AG04450 (cell line): ENCODE measurements around the gene CFAP210. TPM values are rescaled to one million over a fixed set of nuclear protein-coding genes. Genes with fewer than 3 reads are reported as not detected.

ENCODE experiments used
- CTCF ChIA-PET: fragments of 300-600, 350-600 bp; formaldehyde crosslinking; extraction: SDS; loops from one replicate; lab custom pipeline; 2022; ENCODE audit warnings: antibody characterized with exemption, inconsistent platforms; lab: Charles Lee
- POLR2A ChIA-PET: fragments of 350-600 bp; formaldehyde crosslinking; extraction: SDS; loops from one replicate; lab custom pipeline; 2021; ENCODE audit warnings: antibody characterized with exemption, inconsistent platforms; lab: Yijun Ruan, JAX
- DNase-seq: peaks from one replicate; pipeline ENCODE4 v3.0.0-alpha.2; 2011; ENCODE audit warnings: low read depth, low spot score
- H3K27ac ChIP-seq: one replicate; pipeline ENCODE4 v1.5.1; 2012; ENCODE audit warnings: low read depth, low read length, control low read depth
- H3K27me3 ChIP-seq: one replicate; pipeline ENCODE4 v1.6.0; 2012; ENCODE audit warnings: low read length; ENCODE audit not compliant: control insufficient read depth, insufficient read depth
- H3K4me3 ChIP-seq: 2 replicates; pipeline ENCODE4 v1.5.1; 2011; ENCODE audit warnings: mild to moderate bottlenecking, low read depth, low read length, control low read depth
- H3K9me3 ChIP-seq: 2 replicates; pipeline ENCODE4 v1.5.1; 2012; ENCODE audit warnings: low read length; ENCODE audit not compliant: control insufficient read depth, insufficient read depth
- polyA plus RNA-seq: library from polyadenylated mRNA; depleted of rRNA; stranded (reverse); fragments of >200 nt; gene quantifications from 2 replicates; pipeline ENCODE4 v1.2.3, GENCODE V29; 2011
- TF ChIP-seq, protein P1 (sequence below): IDR thresholded peaks from 2 replicates; pipeline ENCODE4 v1.5.1; 2011; ENCODE audit warnings: low read depth, low read length, control low read depth, inconsistent platforms

The CFAP210 gene
- polyA plus RNA-seq, 1 experiment: not detected

- Histone ChIP-seq H3K27ac (no peak overlapping the region), H3K27me3 (no peaks in the 10 kb centered on the region), H3K4me3 (no peak overlapping the region), H3K9me3 (no peaks in the 10 kb centered on the region)
- POLR2A ChIA-PET: no interaction called here
- CTCF ChIA-PET: no interaction called here
- TF ChIP-seq, protein P1, sequence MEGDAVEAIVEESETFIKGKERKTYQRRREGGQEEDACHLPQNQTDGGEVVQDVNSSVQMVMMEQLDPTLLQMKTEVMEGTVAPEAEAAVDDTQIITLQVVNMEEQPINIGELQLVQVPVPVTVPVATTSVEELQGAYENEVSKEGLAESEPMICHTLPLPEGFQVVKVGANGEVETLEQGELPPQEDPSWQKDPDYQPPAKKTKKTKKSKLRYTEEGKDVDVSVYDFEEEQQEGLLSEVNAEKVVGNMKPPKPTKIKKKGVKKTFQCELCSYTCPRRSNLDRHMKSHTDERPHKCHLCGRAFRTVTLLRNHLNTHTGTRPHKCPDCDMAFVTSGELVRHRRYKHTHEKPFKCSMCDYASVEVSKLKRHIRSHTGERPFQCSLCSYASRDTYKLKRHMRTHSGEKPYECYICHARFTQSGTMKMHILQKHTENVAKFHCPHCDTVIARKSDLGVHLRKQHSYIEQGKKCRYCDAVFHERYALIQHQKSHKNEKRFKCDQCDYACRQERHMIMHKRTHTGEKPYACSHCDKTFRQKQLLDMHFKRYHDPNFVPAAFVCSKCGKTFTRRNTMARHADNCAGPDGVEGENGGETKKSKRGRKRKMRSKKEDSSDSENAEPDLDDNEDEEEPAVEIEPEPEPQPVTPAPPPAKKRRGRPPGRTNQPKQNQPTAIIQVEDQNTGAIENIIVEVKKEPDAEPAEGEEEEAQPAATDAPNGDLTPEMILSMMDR: no peak
- no peak for DNase-seq
Measured at GRCh38 chr2:169713331-169713730, 19.1 kb upstream of the CFAP210 start.

DNA sequence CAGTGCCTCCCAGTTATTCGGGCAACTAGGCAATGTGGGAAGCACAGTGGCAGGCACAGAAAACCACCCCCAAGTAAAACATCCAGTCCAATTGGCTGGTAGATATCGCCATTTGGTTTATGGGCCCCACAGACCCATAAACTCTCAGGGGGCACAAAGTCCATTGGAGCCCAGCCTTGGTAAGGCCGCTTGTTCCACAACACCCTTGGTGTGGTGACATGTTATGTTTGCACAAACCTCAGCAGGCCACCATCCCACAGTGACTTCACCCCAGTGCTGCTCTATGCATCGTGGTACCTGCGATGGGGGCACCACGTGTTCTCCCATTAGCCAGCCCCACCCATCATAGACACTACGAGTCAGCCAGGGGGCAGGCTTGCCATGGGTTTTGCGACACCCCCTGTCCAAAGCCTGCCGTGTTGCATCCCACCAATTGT lies 18.6 kb upstream of the CFAP210 start:
- ChIA-PET CTCF (no interaction called here), POLR2A (no interaction called here)
- Histone ChIP-seq H3K27me3 (no peaks in the 10 kb centered on the region), H3K4me3 (no peak overlapping the region), H3K9me3 (no peaks in the 10 kb centered on the region), H3K27ac (no peak overlapping the region)
- DNase-seq: no peak
- TF ChIP-seq, protein P1: no peak

- DNase-seq: no peak
- CTCF ChIA-PET: no interaction called here
Measured at GRCh38 chr2:169711751-169712509, 17.7 kb upstream of the CFAP210 start.

GRCh38 chr2:169709981-169710380 lies 15.8 kb upstream of the CFAP210 start:
- no peak for DNase-seq
- Histone ChIP-seq H3K27ac (no peak overlapping the region), H3K4me3 (no peak overlapping the region), H3K9me3 (no peaks in the 10 kb centered on the region), H3K27me3 (no peaks in the 10 kb centered on the region)
- POLR2A ChIA-PET: no interaction called here
- TF ChIP-seq, protein P1: no peak
- CTCF ChIA-PET: no interaction called here

More at GRCh38 chr2:169711751-169712509, 17.7 kb upstream of the CFAP210 start:
- H3K4me3 ChIP-seq: no peak overlapping the region
- H3K9me3 ChIP-seq: no peaks in the 10 kb centered on the region
- POLR2A ChIA-PET: no interaction called here
- TF ChIP-seq, protein P1: no peak
- H3K27me3 ChIP-seq: no peaks in the 10 kb centered on the region
- peak overlapping the region; percentile 21 for H3K27ac ChIP-seq

DNA sequence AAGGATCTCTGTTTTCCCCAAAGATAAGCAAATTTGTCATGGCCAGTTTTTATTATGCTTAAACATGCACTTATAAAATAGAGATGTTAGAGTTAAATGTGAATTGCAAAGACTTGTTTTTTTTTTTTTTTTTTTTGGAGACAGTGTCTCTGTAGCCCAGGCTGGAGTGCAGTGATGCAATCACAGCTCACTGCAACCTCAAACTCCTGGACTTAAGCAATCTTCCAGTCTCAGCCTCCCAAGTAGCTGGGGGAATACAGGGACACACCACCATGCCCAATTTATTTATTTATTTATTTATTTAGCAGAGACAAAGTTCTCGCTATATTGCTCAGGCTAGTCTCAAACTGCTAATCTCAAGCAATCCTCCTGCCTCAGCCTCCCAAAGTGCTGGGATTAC lies 15.1 kb upstream of the CFAP210 start:
- ChIA-PET CTCF (no interaction called here), POLR2A (no interaction called here)
- DNase-seq: no peak

More for the DNA sequence above, 15.1 kb upstream of the CFAP210 start:
- H3K4me3 ChIP-seq: no peak overlapping the region
- H3K27ac ChIP-seq: no peak overlapping the region
- H3K9me3 ChIP-seq: no peaks in the 10 kb centered on the region
- H3K27me3 ChIP-seq: no peaks in the 10 kb centered on the region
- TF ChIP-seq, protein P1: no peak
